GM21528 (cell line): ENCODE data around the gene PRSS1.
A peak's percentile ranks its signal among the peaks of the same experiment; 100 is the strongest.
"Not testable (repeated sequence)": the region's sequence is repeated elsewhere in the genome, so short reads cannot be mapped to it uniquely, and the experiment has no call there.

Source experiments
- ATAC-seq: cut with Tn5 transposase; IDR thresholded peaks from one replicate; pipeline ENCODE4 v1.9.1; 2021; ENCODE audit warnings: mild to moderate bottlenecking, moderate library complexity; ENCODE audit not compliant: unreplicated experiment, low FRiP score

Gene PRSS1

GRCh38 chr7:142749218-142749993 lies at the start of gene PRSS1:
PRSS1 (plus strand) TSS chr7:142749472; CDS start chr7:142749485, 13 bp downstream.
- ATAC-seq = no peak

DNA sequence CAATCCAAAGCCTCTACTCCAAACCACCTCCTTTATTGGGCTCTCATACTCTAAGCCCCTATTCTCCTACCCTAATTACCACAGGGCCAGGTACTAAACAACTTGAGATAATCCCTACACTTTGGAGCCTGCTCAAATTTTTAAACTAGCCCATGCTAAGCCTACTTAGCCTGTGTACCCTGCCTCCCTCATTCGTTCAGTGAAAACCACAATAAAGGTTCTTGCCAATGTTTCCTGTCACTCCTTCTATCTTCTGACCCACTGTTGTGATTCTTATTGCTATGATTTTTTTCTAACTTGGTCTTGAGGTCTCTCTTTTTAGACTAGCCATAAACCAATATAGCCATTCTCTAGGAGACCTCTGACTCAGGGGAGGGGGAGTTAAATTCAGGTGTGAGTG lies 48.3 kb upstream of the PRSS1 start:
- ATAC-seq = not testable (repeated sequence)

DNA sequence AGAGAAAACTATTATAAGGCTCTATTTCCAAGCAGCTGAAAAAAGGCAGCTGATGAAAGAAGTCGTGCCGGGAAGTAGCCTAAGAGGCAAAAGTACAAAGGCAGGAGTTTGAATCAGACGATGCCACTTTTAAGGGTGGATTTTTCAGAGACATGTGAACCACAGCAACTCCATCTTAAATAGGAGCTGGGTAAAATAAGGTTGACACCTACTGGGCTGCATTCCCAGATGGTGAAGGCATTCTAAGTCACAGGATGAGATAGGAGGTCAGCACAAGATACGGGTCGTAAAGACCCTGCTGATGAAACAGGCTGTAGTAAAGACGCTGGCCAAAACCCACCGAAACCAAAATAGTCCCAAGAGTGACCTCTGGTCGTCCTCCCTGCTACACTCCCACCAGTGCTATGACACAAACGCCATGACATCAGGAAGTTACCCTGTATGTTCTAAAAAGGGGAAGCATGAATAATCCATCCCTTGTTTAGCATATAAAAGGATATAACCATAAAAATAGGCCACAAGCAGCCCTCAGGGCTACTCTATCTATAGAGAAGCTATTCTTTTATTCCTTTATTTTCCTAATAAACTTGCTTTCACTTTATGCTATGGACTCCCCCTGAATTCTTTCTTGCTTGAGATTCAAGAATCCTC lies 45.5 kb upstream of the PRSS1 start:
- no peak for ATAC-seq

- not testable (repeated sequence) for ATAC-seq
Observed at GRCh38 chr7:142708726-142709125, 40.5 kb upstream of the PRSS1 start.

GRCh38 chr7:142709921-142710320 lies 39.4 kb upstream of the PRSS1 start:
- no peak for ATAC-seq

DNA sequence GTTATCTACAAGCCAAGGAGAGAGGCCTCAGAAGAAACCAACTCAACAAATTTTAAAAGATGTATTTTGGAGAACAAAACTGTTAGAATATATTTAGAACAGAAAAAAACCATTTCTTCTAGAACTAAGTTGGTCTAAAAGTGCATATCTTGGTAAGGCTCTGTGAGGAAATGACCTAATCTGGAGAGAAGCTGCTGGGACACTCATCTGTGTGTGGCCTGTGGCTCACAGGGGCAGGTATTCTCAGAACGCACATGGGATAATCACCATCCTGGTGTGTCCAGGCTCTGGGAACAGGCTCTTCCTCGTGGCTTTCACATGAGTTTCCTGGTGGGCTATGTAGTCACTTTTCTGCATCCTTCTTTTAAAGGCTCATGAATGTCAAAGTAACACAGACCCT lies 38.1 kb upstream of the PRSS1 start:
- no peak for ATAC-seq

GRCh38 chr7:142711746-142712616 lies 37.3 kb upstream of the PRSS1 start:
- ATAC-seq = no peak

DNA sequence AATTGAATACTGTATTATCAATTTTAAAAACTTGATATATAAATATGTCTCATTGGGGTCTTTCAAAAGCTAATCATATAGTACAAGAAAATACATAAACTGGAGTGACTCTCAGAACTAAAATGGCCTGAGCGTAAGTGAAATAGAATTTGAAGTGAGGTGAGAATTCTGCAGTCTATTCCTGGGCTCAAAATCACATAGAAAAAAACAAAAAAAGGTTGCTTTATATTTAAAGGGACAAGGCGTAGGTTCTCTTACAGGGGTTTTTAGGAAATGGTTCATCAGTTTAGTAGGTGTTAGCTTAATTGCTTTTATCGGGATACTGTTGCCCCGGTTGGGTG lies 36.7 kb upstream of the PRSS1 start:
- no peak for ATAC-seq

DNA sequence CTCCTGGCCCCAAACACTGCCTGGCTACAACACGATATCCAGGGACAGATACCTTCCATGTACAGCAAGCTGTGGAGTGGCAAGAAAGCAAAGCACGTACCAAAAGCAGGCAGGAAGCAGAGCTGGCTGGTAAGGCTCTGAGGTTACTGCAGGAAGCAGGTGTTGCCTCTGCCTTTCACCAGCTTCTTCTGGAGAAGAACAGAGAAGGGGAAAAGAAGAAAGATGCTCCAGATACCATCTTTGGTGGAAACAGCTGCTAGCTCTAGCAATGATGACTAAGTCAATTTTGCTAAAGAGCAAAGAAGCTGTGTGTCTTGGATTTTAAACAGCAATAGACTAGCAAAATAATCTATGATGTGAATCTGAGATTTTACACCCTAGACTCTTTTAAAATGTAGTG lies 34.9 kb upstream of the PRSS1 start:
- peak; percentile 57 for ATAC-seq

GRCh38 chr7:142716596-142716995 lies 32.7 kb upstream of the PRSS1 start:
- ATAC-seq = no peak

DNA sequence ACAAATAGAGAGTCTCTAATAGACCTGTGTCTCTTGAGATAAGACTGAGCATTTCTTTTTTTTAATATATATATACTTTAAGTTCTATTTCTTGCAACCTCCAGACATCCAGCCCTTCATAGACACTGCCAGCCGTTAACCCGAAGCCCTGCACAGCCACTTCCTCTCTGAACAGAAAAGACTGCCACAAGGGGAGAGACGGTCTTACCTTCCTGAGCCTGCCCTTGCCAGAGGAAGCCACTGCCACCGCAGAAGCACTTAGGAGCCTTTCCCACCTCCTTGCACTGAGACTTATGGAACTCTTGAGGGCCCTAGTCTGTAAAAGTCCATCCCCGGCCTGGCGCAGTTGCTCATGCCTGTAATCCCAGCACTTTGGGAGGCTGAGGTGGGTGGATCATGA lies 31.8 kb upstream of the PRSS1 start:
- ATAC-seq = no peak

DNA sequence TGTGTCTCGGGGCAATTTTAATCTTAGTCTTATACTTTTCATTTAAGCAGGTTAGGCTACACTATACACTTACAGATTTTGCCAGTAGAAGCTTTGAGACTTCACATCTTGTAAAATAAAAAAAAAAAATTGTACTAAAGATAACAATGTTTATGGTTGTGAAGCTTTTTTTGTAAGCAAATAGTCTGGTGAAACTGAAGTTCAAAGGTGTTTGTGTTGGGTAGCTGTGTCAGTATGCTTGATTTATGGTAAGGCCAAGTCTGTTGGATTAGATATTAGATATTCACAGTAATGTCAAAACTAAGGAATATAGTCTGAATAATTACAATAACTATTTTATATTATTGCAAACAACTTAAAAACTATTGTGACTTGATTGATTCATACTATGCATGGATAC lies 31.0 kb upstream of the PRSS1 start:
- no peak for ATAC-seq

GRCh38 chr7:142720172-142720773 lies 29.0 kb upstream of the PRSS1 start:
- no peak for ATAC-seq

DNA sequence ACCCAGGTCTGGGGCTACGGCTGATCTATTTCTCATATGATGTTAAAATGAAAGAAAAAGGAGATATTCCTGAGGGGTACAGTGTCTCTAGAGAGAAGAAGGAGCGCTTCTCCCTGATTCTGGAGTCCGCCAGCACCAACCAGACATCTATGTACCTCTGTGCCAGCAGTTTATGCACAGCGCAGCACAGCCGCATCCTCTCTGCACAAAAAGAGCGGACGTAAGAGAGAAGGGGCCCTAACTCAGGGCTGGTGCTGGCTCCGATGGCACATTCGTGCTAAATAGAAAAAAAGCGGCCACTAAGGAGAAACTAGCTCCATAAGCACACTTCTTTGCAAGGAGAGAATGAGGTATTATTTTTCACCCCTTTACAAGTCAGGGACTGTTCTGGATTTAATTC lies 28.3 kb upstream of the PRSS1 start:
- no peak for ATAC-seq

- no peak for ATAC-seq
Observed at GRCh38 chr7:142722248-142722794, 27.0 kb upstream of the PRSS1 start.

DNA sequence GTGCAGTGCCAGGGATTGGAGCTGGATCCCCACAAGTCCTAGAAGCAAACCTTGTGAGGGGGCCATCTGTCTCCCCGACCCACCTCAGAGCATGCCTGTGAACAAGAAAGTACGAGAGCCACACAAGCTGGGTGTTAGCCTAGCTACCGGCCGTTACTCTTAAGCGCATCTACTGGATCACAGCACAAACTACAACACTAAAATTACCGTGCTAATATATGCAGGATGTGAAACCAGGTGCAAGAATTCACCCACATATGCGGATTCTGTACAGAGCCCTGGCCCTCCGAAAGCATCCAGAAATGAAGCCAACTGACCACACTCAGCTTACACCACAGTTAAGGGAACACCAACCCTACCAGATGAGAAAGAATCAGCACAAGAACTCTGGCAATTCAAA lies 16.0 kb upstream of the PRSS1 start:
- no peak for ATAC-seq

DNA sequence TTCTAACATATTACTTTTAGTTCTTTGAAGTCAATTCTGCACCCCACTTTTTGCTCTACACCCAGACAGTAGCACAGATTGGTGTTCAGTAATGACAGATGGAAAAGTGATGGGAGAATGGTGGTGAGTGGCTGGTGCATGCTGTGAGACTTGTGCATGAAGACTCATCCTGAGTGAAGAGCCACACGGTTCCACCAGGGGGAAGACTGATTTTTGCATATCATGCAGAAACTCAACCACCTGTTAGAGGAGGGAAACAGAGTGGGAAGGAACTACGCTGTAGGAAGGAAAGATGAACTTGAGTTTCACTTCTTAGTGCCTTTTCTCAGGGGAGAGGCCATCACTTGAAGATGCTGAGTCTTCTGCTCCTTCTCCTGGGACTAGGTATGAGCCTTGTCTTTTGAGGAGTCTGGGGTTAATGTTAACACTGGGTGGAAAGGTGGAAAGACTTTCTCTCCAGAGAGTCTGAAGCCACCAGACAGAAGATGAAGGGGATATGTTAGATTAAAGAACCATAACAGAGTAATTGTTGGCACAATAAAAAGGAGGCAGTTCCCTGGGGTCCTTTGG lies 9.3 kb upstream of the PRSS1 start:
- ATAC-seq = peak; percentile 96

GRCh38 chr7:142740786-142741185 lies 8.5 kb upstream of the PRSS1 start:
- ATAC-seq = no peak

DNA sequence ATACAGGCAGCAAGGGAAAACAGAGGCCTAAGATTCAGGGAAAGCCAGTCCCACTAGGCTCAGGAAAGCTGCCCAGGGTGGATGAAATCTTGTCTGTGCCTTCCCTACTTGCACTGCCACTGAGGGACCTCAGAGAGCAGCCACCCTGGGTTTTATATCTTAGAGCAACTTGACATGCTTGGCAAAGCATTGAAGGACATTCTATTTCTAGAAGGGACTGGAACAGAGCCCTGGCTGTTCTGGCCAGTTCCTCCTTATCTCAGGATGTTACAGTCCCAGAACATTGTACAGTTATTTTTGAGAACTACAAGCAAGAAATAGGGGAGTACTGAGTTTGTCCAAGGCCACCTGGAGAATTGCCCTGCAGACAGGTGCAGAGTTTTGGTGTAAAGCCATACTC lies 7.3 kb upstream of the PRSS1 start:
- ATAC-seq = not testable (repeated sequence)

DNA sequence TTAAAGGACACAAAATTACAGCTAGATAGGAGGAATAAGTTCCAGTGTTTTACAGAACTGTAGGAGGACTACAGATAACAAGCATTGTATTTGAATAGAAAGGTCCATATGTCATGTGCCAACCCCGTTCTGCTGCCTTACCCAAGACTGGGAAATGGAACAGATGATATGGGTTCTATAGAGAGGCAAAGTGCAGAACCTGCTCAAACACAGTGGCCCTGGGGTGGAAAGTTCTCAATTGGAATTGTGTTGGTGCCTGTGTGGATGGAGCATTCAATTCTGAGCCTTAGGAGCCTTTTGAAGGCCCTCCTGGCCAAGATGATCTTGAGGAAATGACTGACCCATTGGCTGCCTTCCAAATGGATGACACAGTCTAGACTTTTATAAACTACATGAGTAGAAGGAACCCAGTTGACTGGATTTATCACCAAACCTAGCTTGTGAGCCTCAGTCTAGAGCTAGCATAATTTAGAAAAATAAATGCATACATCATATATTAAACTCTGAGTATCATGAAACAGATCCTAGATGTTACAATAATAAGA lies 4.1 kb upstream of the PRSS1 start:
- no peak for ATAC-seq
